H4 (cell line): ENCODE data around the gene CLBA1. TPM values are rescaled to one million over a fixed set of nuclear protein-coding genes. Genes with fewer than 3 reads are reported as not detected.
A peak's percentile ranks its signal among the peaks of the same experiment; 100 is the strongest.
"Not testable (repeated sequence)": the region's sequence is repeated elsewhere in the genome, so short reads cannot be mapped to it uniquely, and the experiment has no call there.

Experiments
- DNase-seq: peaks from one replicate; pipeline ENCODE4 v3.0.0-alpha.2; 2015; ENCODE audit warnings: low spot score
- total RNA-seq: library from RNA; depleted of rRNA; stranded (reverse); fragments of >200 nt; shearing (Covaris generic); gene quantifications from 2 replicates; pipeline ENCODE4 v1.2.3, GENCODE V29; 2014; rRNA removed

CLBA1 gene
- 2.4 and 4.4 TPM in 2 replicates for total RNA-seq

DNA sequence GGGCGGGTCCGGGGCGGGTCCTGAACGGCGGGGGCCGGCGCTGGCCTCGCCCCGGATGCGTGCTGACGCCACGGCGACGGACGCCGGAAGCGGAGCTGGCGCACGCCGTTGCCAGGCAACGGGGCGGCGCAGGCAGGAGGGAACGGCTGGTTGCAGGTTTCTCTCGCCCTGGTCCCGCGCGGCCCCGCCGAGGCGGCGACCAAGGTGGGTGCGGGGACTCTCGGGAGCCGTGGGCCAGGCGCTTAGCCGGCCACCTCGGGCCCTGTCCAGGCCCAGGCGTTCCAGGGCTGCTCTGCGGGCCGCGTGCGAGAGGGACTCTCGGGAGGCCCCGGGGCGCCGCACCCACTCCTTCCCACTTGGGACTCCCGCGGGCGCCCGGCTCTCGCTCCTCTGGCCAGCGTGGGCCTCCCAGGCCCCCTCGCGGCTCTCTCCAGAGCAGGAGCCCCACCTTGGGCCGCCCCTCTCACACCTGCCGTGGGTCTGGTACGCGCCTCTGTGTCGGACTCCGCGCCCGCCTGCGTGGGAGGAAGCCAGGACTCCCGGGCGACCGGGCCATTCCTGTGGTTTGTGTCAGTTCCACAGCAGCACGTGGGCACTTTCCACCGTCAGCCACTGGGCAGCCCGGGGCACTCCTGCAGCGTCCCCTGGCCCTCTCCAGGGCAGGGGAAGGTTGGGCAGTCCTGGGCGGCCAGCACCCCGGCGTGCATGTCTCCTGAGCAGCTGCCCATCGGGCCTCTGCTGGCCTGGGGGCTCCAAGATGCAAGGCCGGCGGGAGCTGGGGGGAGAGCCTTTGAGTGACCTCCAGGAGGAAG is at the start of gene CLBA1:
Gene CLBA1 (plus strand): TSS at position 114 of the 812 bp plus-strand sequence. CDS start 644 bp downstream, at position 758.
- DNase-seq = peak; percentile 79

DNA sequence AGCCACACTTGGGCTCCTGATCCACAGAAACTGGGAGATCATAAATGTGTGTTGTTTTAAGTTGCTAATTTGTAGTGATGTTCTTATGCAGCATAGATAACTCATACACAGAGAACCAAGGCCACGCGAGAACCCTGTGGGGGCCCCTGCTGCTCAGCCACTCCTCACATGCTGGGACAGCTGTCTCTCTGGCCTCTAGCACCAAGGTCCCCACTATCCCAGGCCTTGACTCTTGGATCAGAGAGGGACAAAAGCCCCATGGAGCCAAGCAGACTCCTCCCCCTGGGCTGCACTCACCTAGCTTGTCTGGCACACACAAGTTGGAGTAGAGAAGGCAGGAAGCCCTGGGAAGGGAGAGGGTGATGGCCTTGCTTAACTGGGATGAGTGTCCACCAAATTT is 49.6 kb upstream of the CLBA1 start:
- DNase-seq = no peak

- no peak for DNase-seq
Observed at GRCh38 chr14:104936361-104937155, 49.0 kb upstream of the CLBA1 start.

DNA sequence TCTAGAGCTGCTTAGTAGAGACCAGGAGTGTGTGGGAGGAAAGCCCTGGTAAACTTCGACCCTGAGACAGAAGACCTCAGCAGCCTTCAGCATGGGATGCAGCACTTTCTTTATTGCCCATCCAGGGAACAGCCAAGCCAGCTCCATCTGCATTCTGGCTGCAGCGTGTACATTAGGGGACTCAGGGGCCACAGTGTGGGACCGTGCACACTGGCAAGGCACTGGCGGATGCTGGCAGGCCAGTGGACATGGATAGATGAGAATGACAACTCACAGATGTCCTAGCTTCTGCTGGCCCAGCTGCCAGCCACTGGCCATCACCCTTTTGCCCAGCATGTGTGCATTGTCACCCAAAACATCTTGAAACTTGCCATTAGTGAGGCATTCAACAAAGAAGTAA is 48.4 kb upstream of the CLBA1 start:
- no peak for DNase-seq

DNA sequence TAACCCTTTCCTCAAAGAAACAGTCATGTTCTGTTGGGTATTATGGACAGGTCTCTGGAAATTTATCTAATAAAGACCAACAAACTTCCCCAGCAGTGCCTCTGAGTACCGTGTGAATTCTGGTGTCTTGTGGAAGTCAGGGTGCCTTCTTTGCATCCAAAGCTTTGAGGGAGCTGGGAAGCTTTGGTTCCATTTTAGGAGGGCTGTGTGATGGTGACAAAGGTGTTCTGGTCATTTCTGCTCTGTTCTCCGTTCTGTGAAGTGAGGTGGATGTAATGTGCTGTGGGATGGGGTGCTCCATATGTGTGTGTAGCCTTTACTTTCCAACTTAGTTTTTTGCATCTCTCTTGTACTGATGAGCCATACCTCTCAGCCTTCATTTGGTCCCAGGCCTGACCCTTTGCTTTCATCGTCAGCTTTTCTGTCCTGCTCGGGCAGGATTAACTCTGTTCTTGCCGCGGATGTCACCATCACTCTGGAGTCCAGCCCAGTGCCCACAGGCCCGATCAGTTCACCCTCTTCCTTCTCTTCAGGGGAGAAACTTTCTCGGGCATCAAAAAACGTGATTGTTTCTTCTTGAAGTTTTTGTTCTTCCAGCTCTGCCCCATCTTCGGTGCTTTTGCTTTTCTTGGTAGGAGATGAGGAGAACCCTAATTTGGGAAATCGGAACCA is 47.8 kb upstream of the CLBA1 start:
- DNase-seq = no peak

DNA sequence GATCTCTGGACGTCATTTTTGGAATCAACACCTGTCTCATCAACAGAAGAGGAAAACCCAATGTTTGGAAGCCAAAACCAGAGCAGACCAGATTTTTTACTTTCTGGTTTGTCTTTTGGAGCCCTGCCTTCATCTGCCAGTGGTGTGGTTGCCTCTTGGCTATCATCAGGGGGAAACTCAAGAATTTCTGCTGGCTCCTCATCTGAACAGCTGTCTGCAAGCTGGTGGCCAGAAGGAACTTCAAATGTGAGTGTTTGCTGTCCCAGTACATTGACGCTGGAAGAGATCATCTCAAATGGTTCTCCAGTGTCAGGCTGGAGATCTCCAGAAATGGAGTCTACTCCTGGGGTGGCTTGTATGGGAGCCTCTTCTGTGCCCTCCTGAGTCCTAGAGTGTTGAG is 47.2 kb upstream of the CLBA1 start:
- no peak for DNase-seq

GRCh38 chr14:104938960-104939359 is 46.6 kb upstream of the CLBA1 start:
- DNase-seq = no peak

- no peak for DNase-seq
Observed at GRCh38 chr14:104939666-104940410, 45.8 kb upstream of the CLBA1 start.

- DNase-seq = no peak
Observed at GRCh38 chr14:104940526-104941150, 45.0 kb upstream of the CLBA1 start.

DNA sequence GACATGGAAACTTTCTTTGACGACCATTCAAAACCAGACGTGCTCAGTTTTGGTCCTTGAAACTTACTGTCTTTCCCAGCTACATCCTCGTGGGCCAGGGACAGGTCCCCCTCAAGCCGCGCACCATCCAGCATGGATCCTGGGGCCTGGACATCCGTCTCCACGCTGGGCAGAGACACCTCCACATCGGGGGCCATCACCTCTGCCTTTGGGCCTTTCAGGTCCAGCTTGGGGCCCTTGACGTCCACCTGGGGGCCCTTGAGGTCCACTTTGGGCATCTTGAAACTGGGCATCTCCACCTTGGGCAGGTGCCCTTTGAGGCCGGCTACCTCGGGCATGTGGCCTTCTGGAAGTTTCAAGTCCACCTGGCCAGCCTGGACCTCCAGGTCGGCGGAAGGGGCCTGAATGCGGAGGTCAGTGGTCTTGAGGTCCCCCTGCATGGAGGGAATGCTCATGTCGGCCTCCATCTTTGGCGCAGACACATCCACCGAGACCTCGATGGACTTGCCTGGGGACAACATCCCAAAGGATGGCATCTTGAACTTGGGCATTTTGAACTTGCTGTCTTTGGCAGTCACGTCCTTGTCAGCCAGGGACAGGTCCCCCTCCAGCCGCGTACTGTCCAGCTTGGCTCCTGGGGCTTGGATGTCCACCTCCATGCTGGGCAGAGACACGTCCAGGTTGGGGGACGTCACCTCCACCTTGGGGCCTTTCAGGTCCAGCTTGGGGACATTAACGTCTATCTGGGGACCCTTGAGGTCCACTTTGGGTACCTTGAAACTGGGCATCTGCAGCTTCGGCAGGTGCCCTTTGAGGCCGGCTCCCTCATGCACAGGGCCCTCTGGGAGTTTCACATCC is 43.9 kb upstream of the CLBA1 start:
- DNase-seq = no peak

DNA sequence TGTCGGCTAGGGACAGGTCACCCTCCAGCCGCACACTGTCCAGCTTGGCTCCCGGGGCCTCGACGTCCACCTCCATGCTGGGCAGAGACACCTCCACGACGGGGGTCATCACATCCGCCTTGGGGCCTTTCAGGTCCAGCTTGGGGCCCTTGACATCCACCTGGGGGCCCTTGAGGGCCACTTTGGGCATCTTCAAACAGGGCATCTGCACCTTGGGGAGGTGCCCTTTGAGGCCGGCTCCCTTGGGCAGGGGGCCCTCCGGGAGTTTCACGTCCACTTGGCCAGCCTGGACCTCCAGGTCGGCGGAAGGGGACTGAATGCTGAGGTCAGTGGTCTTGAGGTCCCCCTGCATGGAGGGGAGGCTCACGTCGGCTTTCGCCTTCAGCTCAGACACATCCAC is 43.0 kb upstream of the CLBA1 start:
- no peak for DNase-seq

- DNase-seq = not testable (repeated sequence)
Observed at GRCh38 chr14:104943216-104944015, 42.2 kb upstream of the CLBA1 start.

DNA sequence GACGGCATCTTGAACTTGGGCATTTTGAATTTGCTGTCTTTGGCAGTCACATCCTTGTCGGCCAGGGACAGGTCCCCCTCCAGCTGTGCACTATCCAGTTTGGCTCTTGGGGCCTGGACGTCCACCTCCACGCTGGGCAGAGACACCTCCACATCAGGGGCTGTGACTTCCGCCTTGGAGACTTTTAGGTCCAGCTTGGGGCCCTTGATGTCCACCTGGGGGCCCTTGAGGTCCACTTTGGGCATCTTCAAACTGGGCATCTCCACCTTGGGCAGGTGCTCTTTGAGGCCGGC is 41.6 kb upstream of the CLBA1 start:
- DNase-seq = not testable (repeated sequence)

DNA sequence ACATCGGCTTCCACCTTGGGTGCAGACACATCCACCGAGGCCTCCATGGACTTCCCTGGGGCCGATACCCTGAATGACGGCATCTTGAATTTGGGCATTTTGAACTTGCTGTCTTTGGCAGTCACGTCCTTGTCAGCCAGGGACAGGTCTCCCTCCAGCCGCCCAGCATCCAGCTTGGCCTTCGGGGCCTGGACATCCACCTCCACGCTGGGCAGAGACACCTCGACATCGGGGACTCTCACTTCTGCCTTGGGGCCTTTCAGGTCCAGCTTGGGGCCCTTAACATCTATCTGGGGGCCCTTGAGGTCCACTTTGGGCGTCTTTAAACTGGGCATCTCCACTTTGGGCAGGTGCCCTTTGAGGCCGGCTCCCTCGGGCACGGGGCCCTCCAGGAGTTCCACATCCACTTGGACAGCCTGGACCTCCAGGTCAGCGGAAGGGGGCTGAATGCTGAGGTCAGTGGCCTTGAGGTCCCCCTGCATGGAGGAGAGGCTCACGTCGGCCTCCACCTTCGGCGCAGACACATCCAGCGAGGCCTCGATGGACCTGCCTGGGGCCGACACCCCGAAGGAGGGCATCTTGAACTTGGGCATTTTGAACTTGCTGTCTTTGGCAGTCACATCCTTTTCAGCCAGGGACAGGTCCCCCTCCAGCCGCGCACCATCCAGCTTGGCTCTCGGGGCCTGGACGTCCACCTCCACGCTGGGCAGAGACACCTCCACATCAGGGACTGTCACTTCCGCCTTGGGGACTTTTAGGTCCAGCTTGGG is 41.0 kb upstream of the CLBA1 start:
- not testable (repeated sequence) for DNase-seq

DNA sequence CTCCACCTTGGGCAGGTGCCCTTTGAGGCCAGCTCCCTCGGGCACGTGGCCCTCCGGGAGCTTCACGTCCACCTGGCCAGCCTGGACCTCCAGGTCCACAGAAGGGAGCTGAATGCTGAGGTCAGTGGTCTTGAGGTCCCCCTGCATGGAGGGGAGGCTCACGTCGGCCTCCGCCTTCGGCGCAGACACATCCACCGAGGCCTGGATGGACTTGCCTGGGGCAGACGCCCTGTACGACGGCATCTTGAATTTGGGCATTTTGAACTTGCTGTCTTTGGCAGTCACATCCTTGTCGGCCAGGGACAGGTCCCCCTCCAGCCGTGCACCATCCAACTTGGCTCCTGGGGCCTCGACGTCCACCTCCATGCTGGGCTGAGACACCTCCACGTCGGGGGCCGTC is 40.3 kb upstream of the CLBA1 start:
- not testable (repeated sequence) for DNase-seq

DNA sequence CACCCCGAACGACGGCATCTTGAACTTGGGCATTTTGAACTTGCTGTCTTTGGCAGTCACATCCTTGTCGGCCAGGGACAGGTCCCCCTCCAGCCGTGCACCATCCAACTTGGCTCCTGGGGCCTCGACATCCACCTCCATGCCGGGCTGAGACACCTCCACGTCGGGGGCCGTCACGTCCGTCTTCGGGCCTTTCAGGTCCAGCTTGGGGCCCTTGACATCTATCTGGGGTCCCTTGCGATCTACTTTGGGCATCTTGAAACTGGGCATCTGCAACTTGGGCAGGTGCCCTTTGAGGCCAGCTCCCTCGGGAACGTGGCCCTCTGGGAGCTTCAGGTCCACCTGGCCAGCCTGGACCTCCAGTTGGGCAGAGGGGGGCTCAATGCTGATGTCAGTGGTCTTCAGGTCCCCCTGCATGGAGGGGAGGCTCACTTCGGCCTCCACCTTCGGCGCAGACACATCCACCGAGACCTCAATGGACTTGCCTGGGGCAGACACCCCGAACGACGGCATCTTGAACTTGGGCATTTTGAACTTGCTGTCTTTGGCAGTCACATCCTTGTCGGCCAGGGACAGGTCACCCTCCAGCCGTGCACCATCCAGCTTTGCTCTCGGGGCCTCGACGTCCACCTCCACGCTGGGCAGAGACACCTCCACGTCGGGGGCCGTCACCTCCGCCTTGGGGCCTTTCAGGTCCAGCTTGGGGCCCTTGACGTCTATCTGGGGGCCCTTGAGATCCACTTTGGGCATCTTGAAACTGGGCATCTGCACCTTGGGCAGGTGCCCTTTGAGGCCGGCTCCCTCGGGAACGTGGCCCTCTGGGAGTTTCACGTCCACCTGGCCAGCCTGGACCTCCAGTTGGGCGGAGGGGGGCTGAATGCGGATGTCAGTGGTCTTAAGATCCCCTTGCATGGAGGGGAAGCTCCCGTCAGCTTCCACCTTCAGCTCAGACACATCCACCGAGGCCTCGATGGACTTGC is 39.3 kb upstream of the CLBA1 start:
- DNase-seq = not testable (repeated sequence)

DNA sequence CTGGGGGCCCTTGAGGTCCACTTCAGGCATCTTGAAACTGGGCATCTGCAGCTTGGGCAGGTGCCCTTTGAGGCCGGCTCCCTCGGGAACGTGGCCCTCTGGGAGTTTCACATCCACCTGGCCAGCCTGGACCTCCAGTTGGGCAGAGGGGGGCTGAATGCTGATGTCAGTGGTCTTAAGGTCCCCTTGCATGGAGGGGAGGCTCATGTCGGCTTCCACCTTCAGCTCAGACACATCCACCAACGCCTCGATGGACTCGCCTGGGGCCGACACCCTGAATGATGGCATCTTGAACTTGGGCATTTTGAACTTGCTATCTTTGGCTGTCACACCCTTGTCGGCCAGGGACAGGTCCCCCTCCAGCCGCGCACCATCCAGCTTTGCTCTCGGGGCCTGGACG is 38.4 kb upstream of the CLBA1 start:
- DNase-seq = not testable (repeated sequence)
